ENCODE data around the gene NHLRC4. TPM values are rescaled to one million over a fixed set of nuclear protein-coding genes. Genes with fewer than 3 reads are reported as not detected.

Gene NHLRC4
- total and polyA plus RNA-seq, 4 donors, result 0.17 to 7.0 (median 0.25) TPM; not detected in 1

DNA sequence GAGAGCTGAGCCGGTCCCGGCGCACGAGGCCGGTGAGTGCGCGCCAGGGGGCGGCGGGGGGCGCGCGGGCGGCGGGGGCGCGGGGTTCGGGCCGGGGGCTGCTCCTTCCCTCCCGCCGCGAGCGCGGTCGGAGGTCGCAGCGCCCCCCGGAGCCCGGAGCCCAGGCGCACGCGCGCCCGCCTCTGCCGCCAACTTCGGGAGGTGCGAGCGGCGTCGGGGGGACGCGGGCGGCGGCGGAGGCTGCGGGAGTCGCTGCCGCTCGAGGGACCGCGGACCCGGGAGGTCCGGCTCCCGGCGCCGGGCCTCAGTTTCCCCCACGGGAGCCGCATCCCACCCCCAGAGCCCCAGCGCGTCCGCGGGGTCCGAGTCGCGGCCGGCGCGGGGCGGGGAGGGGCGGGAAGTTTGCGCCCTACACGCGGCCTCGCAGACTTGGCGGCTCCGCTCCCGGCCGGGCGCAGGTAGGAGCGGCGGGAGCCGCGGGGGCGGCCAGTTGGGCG, 6.6 kb upstream of the NHLRC4 start, which contains the start of gene PRR35:
TSS of gene PRR35 (plus strand) at position 191 of the 497 bp plus-strand sequence. CDS start 2,901 bp downstream, outside the sequence.
- WGBS, result 3% methylated on average over 84 of the region's 84 CpGs
- TF ChIP-seq RXRA (IDR thresholded peaks at IDR 0.05) (no peak), RAD21 (IDR thresholded peaks at IDR 0.05) (no peak), SP1 (IDR thresholded peaks at IDR 0.05) (no peak), FOXA2 (IDR thresholded peaks at IDR 0.05) (no peak)
- Histone ChIP-seq H3K36me3 (ENCODE audit: control insufficient read depth in 4 of 4, insufficient read depth in 3 of 4, low read depth in 1 of 4, low read length in 3 of 4) (no peaks in the 10 kb centered on the region), H3K27me3 (ENCODE audit: control insufficient read depth in 4 of 4, insufficient read depth in 4 of 4, low read length in 3 of 4) (peaks cover 0 to 5% (median under 1%) of the 10 kb centered on the region in 4 donors), H3K4me3 (ENCODE audit: low read depth in 1 of 3, low read length in 3 of 3) (peak within 1 kb of the TSS in 1 of 3 donors; percentile 29), H3K9me3 (ENCODE audit: control insufficient read depth in 4 of 4, low read length in 3 of 4) (no peaks in the 10 kb centered on the region), H3K9ac (ENCODE audit: low read depth in 1 of 2, low read length in 2 of 2) (no peak within 1 kb of the TSS), H3K4me1 (ENCODE audit: control insufficient read depth in 4 of 4, insufficient read depth in 4 of 4, low read length in 3 of 4) (peaks cover 3 to 20% (median 8%) of the 10 kb centered on the region in 4 donors), H3K27ac (ENCODE audit: low read depth in 1 of 2, low read length in 2 of 2) (no peak within 1 kb of the TSS)
- DNase-seq (ENCODE audit: low spot score), result no peak

DNA sequence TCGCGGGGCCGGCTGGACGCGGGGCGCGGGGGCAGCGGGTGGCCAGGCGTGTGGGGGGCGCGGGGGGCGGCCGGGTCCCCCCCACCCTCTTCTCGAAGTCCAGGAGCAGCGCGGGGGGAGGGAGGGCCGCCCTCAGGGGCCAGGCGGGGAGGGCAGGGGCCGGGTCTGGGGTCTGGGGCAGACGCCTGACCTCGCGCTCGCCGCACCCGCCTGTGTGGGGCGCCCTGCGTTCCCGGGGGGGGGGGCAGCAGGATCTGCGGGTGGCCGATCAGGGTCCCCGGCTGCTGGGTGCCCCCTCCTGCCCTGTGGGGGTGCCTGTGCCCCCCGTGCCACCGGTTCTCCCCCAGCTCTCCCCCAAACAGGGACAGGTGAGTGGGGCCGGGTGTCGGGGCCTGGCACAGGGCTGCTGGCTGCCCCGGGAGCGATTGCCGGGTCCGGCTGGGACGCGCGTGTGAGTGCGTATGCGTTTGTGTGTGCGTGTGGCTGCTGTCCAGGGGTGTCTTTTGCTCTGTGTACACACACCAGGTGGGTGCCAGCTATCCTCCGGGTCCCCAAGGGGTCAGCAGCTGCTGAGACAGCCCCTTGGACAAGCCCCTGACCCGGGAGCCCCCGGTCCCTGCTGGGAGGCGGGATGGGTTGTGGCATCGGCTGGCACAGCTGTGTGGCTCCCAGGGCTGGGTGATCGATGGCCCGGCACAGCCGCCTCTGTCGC, 5.9 kb upstream of the NHLRC4 start:
- Histone ChIP-seq H3K36me3 (ENCODE audit: control insufficient read depth in 4 of 4, insufficient read depth in 3 of 4, low read depth in 1 of 4, low read length in 3 of 4) (no peaks in the 10 kb centered on the region), H3K9ac (ENCODE audit: low read depth in 1 of 2, low read length in 2 of 2) (no peak overlapping the region), H3K4me1 (ENCODE audit: control insufficient read depth in 4 of 4, insufficient read depth in 4 of 4, low read length in 3 of 4) (peaks cover 3 to 22% (median 9%) of the 10 kb centered on the region in 4 donors), H3K4me3 (ENCODE audit: low read depth in 1 of 3, low read length in 3 of 3) (peak overlapping the region in 1 of 3 donors; percentile 29), H3K27ac (ENCODE audit: low read depth in 1 of 2, low read length in 2 of 2) (no peak overlapping the region), H3K27me3 (ENCODE audit: control insufficient read depth in 4 of 4, insufficient read depth in 4 of 4, low read length in 3 of 4) (peaks cover 0 to 5% (median under 1%) of the 10 kb centered on the region in 4 donors), H3K9me3 (ENCODE audit: control insufficient read depth in 4 of 4, low read length in 3 of 4) (no peaks in the 10 kb centered on the region)
- DNase-seq (ENCODE audit: low spot score), result no peak
- WGBS, result 24% methylated on average over 54 of the region's 54 CpGs
- TF ChIP-seq RAD21 (IDR thresholded peaks at IDR 0.05) (no peak), HNF4A (conservative IDR thresholded peaks at IDR 0.05) (no peak), JUND (IDR thresholded peaks at IDR 0.05) (no peak), YY1 (IDR thresholded peaks at IDR 0.05) (no peak), FOXA1 (IDR thresholded peaks at IDR 0.05) (no peak)
- TF ChIP-seq, protein P1, sequence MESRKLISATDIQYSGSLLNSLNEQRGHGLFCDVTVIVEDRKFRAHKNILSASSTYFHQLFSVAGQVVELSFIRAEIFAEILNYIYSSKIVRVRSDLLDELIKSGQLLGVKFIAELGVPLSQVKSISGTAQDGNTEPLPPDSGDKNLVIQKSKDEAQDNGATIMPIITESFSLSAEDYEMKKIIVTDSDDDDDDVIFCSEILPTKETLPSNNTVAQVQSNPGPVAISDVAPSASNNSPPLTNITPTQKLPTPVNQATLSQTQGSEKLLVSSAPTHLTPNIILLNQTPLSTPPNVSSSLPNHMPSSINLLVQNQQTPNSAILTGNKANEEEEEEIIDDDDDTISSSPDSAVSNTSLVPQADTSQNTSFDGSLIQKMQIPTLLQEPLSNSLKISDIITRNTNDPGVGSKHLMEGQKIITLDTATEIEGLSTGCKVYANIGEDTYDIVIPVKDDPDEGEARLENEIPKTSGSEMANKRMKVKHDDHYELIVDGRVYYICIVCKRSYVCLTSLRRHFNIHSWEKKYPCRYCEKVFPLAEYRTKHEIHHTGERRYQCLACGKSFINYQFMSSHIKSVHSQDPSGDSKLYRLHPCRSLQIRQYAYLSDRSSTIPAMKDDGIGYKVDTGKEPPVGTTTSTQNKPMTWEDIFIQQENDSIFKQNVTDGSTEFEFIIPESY (IDR thresholded peaks at IDR 0.05), result no peak
- TF ChIP-seq, protein P2, sequence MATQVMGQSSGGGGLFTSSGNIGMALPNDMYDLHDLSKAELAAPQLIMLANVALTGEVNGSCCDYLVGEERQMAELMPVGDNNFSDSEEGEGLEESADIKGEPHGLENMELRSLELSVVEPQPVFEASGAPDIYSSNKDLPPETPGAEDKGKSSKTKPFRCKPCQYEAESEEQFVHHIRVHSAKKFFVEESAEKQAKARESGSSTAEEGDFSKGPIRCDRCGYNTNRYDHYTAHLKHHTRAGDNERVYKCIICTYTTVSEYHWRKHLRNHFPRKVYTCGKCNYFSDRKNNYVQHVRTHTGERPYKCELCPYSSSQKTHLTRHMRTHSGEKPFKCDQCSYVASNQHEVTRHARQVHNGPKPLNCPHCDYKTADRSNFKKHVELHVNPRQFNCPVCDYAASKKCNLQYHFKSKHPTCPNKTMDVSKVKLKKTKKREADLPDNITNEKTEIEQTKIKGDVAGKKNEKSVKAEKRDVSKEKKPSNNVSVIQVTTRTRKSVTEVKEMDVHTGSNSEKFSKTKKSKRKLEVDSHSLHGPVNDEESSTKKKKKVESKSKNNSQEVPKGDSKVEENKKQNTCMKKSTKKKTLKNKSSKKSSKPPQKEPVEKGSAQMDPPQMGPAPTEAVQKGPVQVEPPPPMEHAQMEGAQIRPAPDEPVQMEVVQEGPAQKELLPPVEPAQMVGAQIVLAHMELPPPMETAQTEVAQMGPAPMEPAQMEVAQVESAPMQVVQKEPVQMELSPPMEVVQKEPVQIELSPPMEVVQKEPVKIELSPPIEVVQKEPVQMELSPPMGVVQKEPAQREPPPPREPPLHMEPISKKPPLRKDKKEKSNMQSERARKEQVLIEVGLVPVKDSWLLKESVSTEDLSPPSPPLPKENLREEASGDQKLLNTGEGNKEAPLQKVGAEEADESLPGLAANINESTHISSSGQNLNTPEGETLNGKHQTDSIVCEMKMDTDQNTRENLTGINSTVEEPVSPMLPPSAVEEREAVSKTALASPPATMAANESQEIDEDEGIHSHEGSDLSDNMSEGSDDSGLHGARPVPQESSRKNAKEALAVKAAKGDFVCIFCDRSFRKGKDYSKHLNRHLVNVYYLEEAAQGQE (IDR thresholded peaks at IDR 0.05), result no peak
- TF ChIP-seq, protein P3, sequence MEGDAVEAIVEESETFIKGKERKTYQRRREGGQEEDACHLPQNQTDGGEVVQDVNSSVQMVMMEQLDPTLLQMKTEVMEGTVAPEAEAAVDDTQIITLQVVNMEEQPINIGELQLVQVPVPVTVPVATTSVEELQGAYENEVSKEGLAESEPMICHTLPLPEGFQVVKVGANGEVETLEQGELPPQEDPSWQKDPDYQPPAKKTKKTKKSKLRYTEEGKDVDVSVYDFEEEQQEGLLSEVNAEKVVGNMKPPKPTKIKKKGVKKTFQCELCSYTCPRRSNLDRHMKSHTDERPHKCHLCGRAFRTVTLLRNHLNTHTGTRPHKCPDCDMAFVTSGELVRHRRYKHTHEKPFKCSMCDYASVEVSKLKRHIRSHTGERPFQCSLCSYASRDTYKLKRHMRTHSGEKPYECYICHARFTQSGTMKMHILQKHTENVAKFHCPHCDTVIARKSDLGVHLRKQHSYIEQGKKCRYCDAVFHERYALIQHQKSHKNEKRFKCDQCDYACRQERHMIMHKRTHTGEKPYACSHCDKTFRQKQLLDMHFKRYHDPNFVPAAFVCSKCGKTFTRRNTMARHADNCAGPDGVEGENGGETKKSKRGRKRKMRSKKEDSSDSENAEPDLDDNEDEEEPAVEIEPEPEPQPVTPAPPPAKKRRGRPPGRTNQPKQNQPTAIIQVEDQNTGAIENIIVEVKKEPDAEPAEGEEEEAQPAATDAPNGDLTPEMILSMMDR (IDR thresholded peaks at IDR 0.05; ENCODE audit: low read depth, low read length, missing input control), result no peak

Measured in liver (tissue), 9 donors.